ENCODE data around the gene LRRC18.

Gene LRRC18

DNA sequence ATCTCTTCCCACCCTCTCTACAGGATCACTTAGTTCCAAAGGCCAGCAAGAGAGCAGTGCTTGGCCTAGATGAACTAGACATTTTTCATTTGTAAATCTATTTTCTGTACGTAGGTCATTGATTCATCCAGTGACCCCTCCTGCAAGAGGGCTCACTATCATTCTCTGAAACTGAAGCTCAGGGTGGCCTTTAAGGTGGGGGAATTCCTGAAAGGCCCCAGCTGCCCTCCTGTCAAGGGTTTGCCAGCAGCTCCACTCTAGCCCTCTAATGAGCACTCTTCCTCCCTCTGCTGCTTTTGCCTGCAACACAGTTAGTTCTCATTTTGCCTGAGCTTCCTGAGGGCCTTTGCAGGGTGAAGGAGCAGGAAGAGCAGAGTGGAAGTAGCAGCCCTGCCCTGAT, 41.2 kb downstream of the LRRC18 start:
- Histone ChIP-seq H3K4me3 (ENCODE audit: severe bottlenecking) (no peak overlapping the region), H3K36me3 (ENCODE audit: low read depth) (no peaks in the 10 kb centered on the region)
- TF ChIP-seq, protein P1, sequence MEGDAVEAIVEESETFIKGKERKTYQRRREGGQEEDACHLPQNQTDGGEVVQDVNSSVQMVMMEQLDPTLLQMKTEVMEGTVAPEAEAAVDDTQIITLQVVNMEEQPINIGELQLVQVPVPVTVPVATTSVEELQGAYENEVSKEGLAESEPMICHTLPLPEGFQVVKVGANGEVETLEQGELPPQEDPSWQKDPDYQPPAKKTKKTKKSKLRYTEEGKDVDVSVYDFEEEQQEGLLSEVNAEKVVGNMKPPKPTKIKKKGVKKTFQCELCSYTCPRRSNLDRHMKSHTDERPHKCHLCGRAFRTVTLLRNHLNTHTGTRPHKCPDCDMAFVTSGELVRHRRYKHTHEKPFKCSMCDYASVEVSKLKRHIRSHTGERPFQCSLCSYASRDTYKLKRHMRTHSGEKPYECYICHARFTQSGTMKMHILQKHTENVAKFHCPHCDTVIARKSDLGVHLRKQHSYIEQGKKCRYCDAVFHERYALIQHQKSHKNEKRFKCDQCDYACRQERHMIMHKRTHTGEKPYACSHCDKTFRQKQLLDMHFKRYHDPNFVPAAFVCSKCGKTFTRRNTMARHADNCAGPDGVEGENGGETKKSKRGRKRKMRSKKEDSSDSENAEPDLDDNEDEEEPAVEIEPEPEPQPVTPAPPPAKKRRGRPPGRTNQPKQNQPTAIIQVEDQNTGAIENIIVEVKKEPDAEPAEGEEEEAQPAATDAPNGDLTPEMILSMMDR (IDR thresholded peaks at IDR 0.05; ENCODE audit: poor library complexity, severe bottlenecking), result no peak

DNA sequence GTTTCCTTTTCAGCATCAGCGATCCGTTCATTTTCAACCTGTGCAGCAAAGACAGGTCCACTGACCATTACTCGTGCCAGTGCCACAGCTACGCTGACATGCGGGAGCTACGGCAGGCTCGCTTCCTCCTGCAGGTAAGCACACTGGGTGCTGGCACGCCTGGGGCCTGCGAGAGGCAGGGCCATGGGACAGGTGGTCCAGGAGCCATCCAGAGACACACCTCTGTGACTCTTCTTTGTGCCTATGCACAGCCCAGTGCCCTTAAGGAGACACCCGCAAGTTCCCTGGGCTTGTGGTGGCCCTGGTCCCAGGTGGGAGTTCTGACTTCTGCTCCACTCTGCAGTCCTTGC, 42.2 kb downstream of the LRRC18 start:
- H3K27me3 ChIP-seq (ENCODE audit: insufficient read depth, poor library complexity, severe bottlenecking), result no peaks in the 10 kb centered on the region
- no peak for DNase-seq (ENCODE audit: low spot score)

More for the DNA sequence above, 41.2 kb downstream of the LRRC18 start:
- H3K4me1 ChIP-seq (ENCODE audit: insufficient read depth, poor library complexity, severe bottlenecking), result no peaks in the 10 kb centered on the region
- ATAC-seq (ENCODE audit: low read depth) (no peak), DNase-seq (ENCODE audit: low spot score) (no peak)
- no peaks in the 10 kb centered on the region for H3K27me3 ChIP-seq (ENCODE audit: insufficient read depth, poor library complexity, severe bottlenecking)
- no peaks in the 10 kb centered on the region for H3K9me3 ChIP-seq (ENCODE audit: severe bottlenecking)
- H3K27ac ChIP-seq (ENCODE audit: poor library complexity, severe bottlenecking), result no peak overlapping the region

DNA sequence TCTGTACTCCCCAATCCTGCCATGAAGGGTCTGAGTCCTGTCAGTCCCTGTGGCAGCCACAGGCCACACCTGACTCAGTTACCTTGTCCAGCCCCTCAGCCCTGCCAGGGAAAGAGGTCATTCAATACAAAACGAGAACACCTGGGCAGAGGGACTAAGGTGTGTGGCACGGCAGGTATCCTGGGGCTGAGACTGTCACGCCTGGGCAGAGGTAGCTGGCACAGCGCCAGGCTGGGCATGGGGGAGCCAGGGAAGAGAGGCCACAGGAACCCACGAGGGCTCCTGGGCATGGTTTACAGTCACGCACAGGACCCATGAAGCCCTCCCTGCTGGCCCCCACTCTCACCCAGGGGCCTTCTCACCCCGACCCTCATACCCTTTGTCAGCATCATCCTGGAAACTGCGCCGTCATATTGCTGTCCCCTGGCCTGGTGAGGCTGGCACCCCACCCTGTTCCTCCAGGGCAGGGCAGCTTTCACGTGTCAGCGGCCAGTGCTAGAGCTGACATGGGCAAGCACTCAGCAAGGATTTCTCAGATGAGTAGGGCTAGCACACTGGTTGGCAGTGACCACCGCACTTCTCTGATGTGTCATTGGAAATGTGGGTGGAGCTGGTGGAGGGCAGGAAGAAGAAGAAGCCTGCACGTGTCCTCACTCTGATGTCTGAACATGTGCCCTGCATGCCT, 42.7 kb downstream of the LRRC18 start:
- no peaks in the 10 kb centered on the region for H3K36me3 ChIP-seq (ENCODE audit: low read depth)
- ATAC-seq (ENCODE audit: low read depth) (no peak), DNase-seq (ENCODE audit: low spot score) (no peak)
- TF ChIP-seq, protein P1 (IDR thresholded peaks at IDR 0.05; ENCODE audit: poor library complexity, severe bottlenecking), result no peak
- no peaks in the 10 kb centered on the region for H3K4me1 ChIP-seq (ENCODE audit: insufficient read depth, poor library complexity, severe bottlenecking)
- H3K9me3 ChIP-seq (ENCODE audit: severe bottlenecking), result no peaks in the 10 kb centered on the region
- H3K27me3 ChIP-seq (ENCODE audit: insufficient read depth, poor library complexity, severe bottlenecking), result no peaks in the 10 kb centered on the region
- H3K4me3 ChIP-seq (ENCODE audit: severe bottlenecking), result no peak overlapping the region
- no peak overlapping the region for H3K27ac ChIP-seq (ENCODE audit: poor library complexity, severe bottlenecking)

More for the DNA sequence above, 42.2 kb downstream of the LRRC18 start:
- Histone ChIP-seq H3K27ac (ENCODE audit: poor library complexity, severe bottlenecking) (no peak overlapping the region), H3K4me3 (ENCODE audit: severe bottlenecking) (no peak overlapping the region), H3K9me3 (ENCODE audit: severe bottlenecking) (no peaks in the 10 kb centered on the region), H3K36me3 (ENCODE audit: low read depth) (no peaks in the 10 kb centered on the region), H3K4me1 (ENCODE audit: insufficient read depth, poor library complexity, severe bottlenecking) (no peaks in the 10 kb centered on the region)
- no peak for ATAC-seq (ENCODE audit: low read depth)
- TF ChIP-seq, protein P1 (IDR thresholded peaks at IDR 0.05; ENCODE audit: poor library complexity, severe bottlenecking), result no peak

DNA sequence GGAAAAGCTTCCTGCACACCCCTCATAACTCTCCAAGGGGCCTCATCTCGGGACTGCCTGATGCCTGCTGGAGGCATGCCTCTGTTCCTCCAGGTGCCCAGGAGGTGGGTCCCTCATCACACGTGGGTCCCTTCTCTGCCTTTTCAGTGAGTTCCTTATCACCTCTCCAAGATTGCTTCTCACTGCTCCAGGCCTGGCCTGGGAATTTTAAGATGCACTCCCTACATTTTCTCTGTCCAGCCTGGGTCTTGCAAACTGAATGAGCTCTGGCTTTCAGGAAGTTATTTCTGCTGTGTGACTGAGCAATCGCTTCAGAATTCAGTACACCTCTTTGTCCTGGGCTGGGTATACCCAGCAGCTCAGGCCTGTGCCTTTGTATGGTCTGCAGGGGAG, 43.8 kb downstream of the LRRC18 start:
- Histone ChIP-seq H3K27me3 (ENCODE audit: insufficient read depth, poor library complexity, severe bottlenecking) (no peaks in the 10 kb centered on the region), H3K4me1 (ENCODE audit: insufficient read depth, poor library complexity, severe bottlenecking) (no peaks in the 10 kb centered on the region), H3K9me3 (ENCODE audit: severe bottlenecking) (no peaks in the 10 kb centered on the region), H3K27ac (ENCODE audit: poor library complexity, severe bottlenecking) (no peak overlapping the region), H3K36me3 (ENCODE audit: low read depth) (no peaks in the 10 kb centered on the region), H3K4me3 (ENCODE audit: severe bottlenecking) (no peak overlapping the region)
- TF ChIP-seq, protein P1 (IDR thresholded peaks at IDR 0.05; ENCODE audit: poor library complexity, severe bottlenecking), result no peak
- ATAC-seq (ENCODE audit: low read depth), result no peak
- DNase-seq (ENCODE audit: low spot score), result no peak

Data from RWPE2 (cell line).